ENCODE measurements around the gene COLEC12.

COLEC12 gene

GRCh38 chr18:370751-371608, 129.5 kb downstream of the COLEC12 start:
- no peak overlapping the region for H2AFZ ChIP-seq (ENCODE audit: low read depth, low read length)
- no peaks in the 10 kb centered on the region for H3K27me3 ChIP-seq (ENCODE audit: insufficient read depth, low read length)
- H3K4me3 ChIP-seq (ENCODE audit: low read length) = no peak overlapping the region
- H3K36me3 ChIP-seq (ENCODE audit: insufficient read depth, low read length) = no peaks in the 10 kb centered on the region
- no peaks in the 10 kb centered on the region for H3K4me1 ChIP-seq (ENCODE audit: insufficient read depth, low read length)
- no peaks in the 10 kb centered on the region for H3K9me3 ChIP-seq (ENCODE audit: low read length)

- no peak overlapping the region for H3K4me3 ChIP-seq (ENCODE audit: low read length)
- no peaks in the 10 kb centered on the region for H3K9me3 ChIP-seq (ENCODE audit: low read length)
- H3K36me3 ChIP-seq (ENCODE audit: insufficient read depth, low read length) = no peaks in the 10 kb centered on the region
- H3K27me3 ChIP-seq (ENCODE audit: insufficient read depth, low read length) = no peaks in the 10 kb centered on the region
- H3K4me1 ChIP-seq (ENCODE audit: insufficient read depth, low read length) = no peaks in the 10 kb centered on the region
- no peak overlapping the region for H2AFZ ChIP-seq (ENCODE audit: low read depth, low read length)
Measured at GRCh38 chr18:369224-370015, 131.1 kb downstream of the COLEC12 start.

GRCh38 chr18:366466-367061, 133.9 kb downstream of the COLEC12 start:
- Histone ChIP-seq H3K4me1 (ENCODE audit: insufficient read depth, low read length) (peaks cover 13% of the 10 kb centered on the region), H3K9me3 (ENCODE audit: low read length) (no peaks in the 10 kb centered on the region), H3K27me3 (ENCODE audit: insufficient read depth, low read length) (no peaks in the 10 kb centered on the region), H2AFZ (ENCODE audit: low read depth, low read length) (no peak overlapping the region), H3K4me3 (ENCODE audit: low read length) (no peak overlapping the region), H3K36me3 (ENCODE audit: insufficient read depth, low read length) (no peaks in the 10 kb centered on the region)

- Histone ChIP-seq H3K4me1 (ENCODE audit: insufficient read depth, low read length) (peaks cover 14% of the 10 kb centered on the region), H3K27me3 (ENCODE audit: insufficient read depth, low read length) (no peaks in the 10 kb centered on the region), H3K4me3 (ENCODE audit: low read length) (no peak overlapping the region), H2AFZ (ENCODE audit: low read depth, low read length) (no peak overlapping the region), H3K9me3 (ENCODE audit: low read length) (no peaks in the 10 kb centered on the region), H3K36me3 (ENCODE audit: insufficient read depth, low read length) (no peaks in the 10 kb centered on the region)
Measured at GRCh38 chr18:365651-366050, 134.8 kb downstream of the COLEC12 start.

- H2AFZ ChIP-seq (ENCODE audit: low read depth, low read length) = no peak overlapping the region
- no peaks in the 10 kb centered on the region for H3K9me3 ChIP-seq (ENCODE audit: low read length)
- no peak overlapping the region for H3K4me3 ChIP-seq (ENCODE audit: low read length)
- H3K36me3 ChIP-seq (ENCODE audit: insufficient read depth, low read length) = no peaks in the 10 kb centered on the region
- H3K27me3 ChIP-seq (ENCODE audit: insufficient read depth, low read length) = no peaks in the 10 kb centered on the region
- H3K4me1 ChIP-seq (ENCODE audit: insufficient read depth, low read length) = peaks cover 14% of the 10 kb centered on the region
Measured at GRCh38 chr18:364256-364826, 136.2 kb downstream of the COLEC12 start.

- peaks cover 14% of the 10 kb centered on the region for H3K4me1 ChIP-seq (ENCODE audit: insufficient read depth, low read length)
- no peaks in the 10 kb centered on the region for H3K36me3 ChIP-seq (ENCODE audit: insufficient read depth, low read length)
Measured at GRCh38 chr18:363301-364085, 137.0 kb downstream of the COLEC12 start.

GRCh38 chr18:362311-363290, 137.9 kb downstream of the COLEC12 start:
- Histone ChIP-seq H2AFZ (ENCODE audit: low read depth, low read length) (no peak overlapping the region), H3K36me3 (ENCODE audit: insufficient read depth, low read length) (no peaks in the 10 kb centered on the region), H3K4me1 (ENCODE audit: insufficient read depth, low read length) (peaks cover 14% of the 10 kb centered on the region), H3K4me3 (ENCODE audit: low read length) (no peak overlapping the region), H3K9me3 (ENCODE audit: low read length) (no peaks in the 10 kb centered on the region), H3K27me3 (ENCODE audit: insufficient read depth, low read length) (no peaks in the 10 kb centered on the region)

More at GRCh38 chr18:363301-364085, 137.0 kb downstream of the COLEC12 start:
- no peak overlapping the region for H3K4me3 ChIP-seq (ENCODE audit: low read length)
- no peaks in the 10 kb centered on the region for H3K27me3 ChIP-seq (ENCODE audit: insufficient read depth, low read length)
- no peaks in the 10 kb centered on the region for H3K9me3 ChIP-seq (ENCODE audit: low read length)
- no peak overlapping the region for H2AFZ ChIP-seq (ENCODE audit: low read depth, low read length)

- H2AFZ ChIP-seq (ENCODE audit: low read depth, low read length) = no peak overlapping the region
- H3K27me3 ChIP-seq (ENCODE audit: insufficient read depth, low read length) = no peaks in the 10 kb centered on the region
- H3K36me3 ChIP-seq (ENCODE audit: insufficient read depth, low read length) = no peaks in the 10 kb centered on the region
- H3K9me3 ChIP-seq (ENCODE audit: low read length) = no peaks in the 10 kb centered on the region
- H3K4me1 ChIP-seq (ENCODE audit: insufficient read depth, low read length) = peaks cover 14% of the 10 kb centered on the region
- H3K4me3 ChIP-seq (ENCODE audit: low read length) = no peak overlapping the region
Measured at GRCh38 chr18:361941-362310, 138.6 kb downstream of the COLEC12 start.

- Histone ChIP-seq H3K4me3 (ENCODE audit: low read length) (no peak overlapping the region), H3K4me1 (ENCODE audit: insufficient read depth, low read length) (peaks cover 14% of the 10 kb centered on the region), H3K9me3 (ENCODE audit: low read length) (no peaks in the 10 kb centered on the region), H2AFZ (ENCODE audit: low read depth, low read length) (no peak overlapping the region), H3K36me3 (ENCODE audit: insufficient read depth, low read length) (no peaks in the 10 kb centered on the region), H3K27me3 (ENCODE audit: insufficient read depth, low read length) (no peaks in the 10 kb centered on the region)
Measured at GRCh38 chr18:361100-361732, 139.3 kb downstream of the COLEC12 start.

- no peak overlapping the region for H2AFZ ChIP-seq (ENCODE audit: low read depth, low read length)
- H3K4me1 ChIP-seq (ENCODE audit: insufficient read depth, low read length) = peaks cover 14% of the 10 kb centered on the region
- H3K9me3 ChIP-seq (ENCODE audit: low read length) = no peaks in the 10 kb centered on the region
- H3K4me3 ChIP-seq (ENCODE audit: low read length) = no peak overlapping the region
- no peaks in the 10 kb centered on the region for H3K36me3 ChIP-seq (ENCODE audit: insufficient read depth, low read length)
- no peaks in the 10 kb centered on the region for H3K27me3 ChIP-seq (ENCODE audit: insufficient read depth, low read length)
Measured at GRCh38 chr18:360676-361075, 139.8 kb downstream of the COLEC12 start.

GRCh38 chr18:356778-357177, 143.7 kb downstream of the COLEC12 start:
- Histone ChIP-seq H3K27me3 (ENCODE audit: insufficient read depth, low read length) (no peaks in the 10 kb centered on the region), H3K4me1 (ENCODE audit: insufficient read depth, low read length) (peaks cover 2% of the 10 kb centered on the region), H3K36me3 (ENCODE audit: insufficient read depth, low read length) (no peaks in the 10 kb centered on the region), H2AFZ (ENCODE audit: low read depth, low read length) (no peak overlapping the region), H3K9me3 (ENCODE audit: low read length) (no peaks in the 10 kb centered on the region), H3K4me3 (ENCODE audit: low read length) (no peak overlapping the region)
